ENCODE data around the gene PER1.
A peak's percentile ranks its signal among the peaks of the same experiment; 100 is the strongest.

The PER1 gene

GRCh38 chr17:8120520-8121406 is 31.4 kb downstream of the PER1 start:
- DNase-seq (ENCODE audit: insufficient read length, low spot score) (no peak), FAIRE-seq (no peak)
- TF ChIP-seq CTCF (IDR thresholded peaks at IDR 0.05; ENCODE audit: insufficient read depth, missing control alignments) = no peak

- no peak for TF ChIP-seq CTCF (IDR thresholded peaks at IDR 0.05; ENCODE audit: insufficient read depth, missing control alignments)
- FAIRE-seq (peak; percentile 81), DNase-seq (ENCODE audit: insufficient read length, low spot score) (no peak)
Measured at GRCh38 chr17:8119581-8120519, 32.4 kb downstream of the PER1 start.

GRCh38 chr17:8118769-8119580 is 33.2 kb downstream of the PER1 start:
- peak; percentile 35 for TF ChIP-seq CTCF (IDR thresholded peaks at IDR 0.05; ENCODE audit: insufficient read depth, missing control alignments)
- peak; percentile 75 for DNase-seq (ENCODE audit: insufficient read length, low spot score)
- no peak for FAIRE-seq

- FAIRE-seq (no peak), DNase-seq (ENCODE audit: insufficient read length, low spot score) (no peak)
- TF ChIP-seq CTCF (IDR thresholded peaks at IDR 0.05; ENCODE audit: insufficient read depth, missing control alignments) = no peak
Measured at GRCh38 chr17:8117980-8118768, 34.0 kb downstream of the PER1 start, which contains the start of gene ALOXE3. ALOXE3 (minus strand) TSS chr17:8118514; CDS start chr17:8117990, 524 bp downstream.

- TF ChIP-seq CTCF (IDR thresholded peaks at IDR 0.05; ENCODE audit: insufficient read depth, missing control alignments) = no peak
- no peak for FAIRE-seq
- DNase-seq (ENCODE audit: insufficient read length, low spot score) = no peak
Measured at GRCh38 chr17:8117367-8117979, 34.7 kb downstream of the PER1 start.

GRCh38 chr17:8116776-8117175 is 35.4 kb downstream of the PER1 start:
- FAIRE-seq (no peak), DNase-seq (ENCODE audit: insufficient read length, low spot score) (no peak)
- TF ChIP-seq CTCF (IDR thresholded peaks at IDR 0.05; ENCODE audit: insufficient read depth, missing control alignments) = no peak
